Tibial nerve (tissue), 4 donors: Measurements from ENCODE around the gene SINHCAF. TPM values are rescaled to one million over a fixed set of nuclear protein-coding genes. Genes with fewer than 3 reads are reported as not detected.
"Not testable (repeated sequence)": the region's sequence is repeated elsewhere in the genome, so short reads cannot be mapped to it uniquely, and the experiment has no call there.

Experiments used
- DNase-seq, 2 donors: peaks; one replicate each; pipeline ENCODE4 v3.0.0-alpha.2; 2019; ENCODE audit warnings: low spot score in 2 of 2
- H3K27ac ChIP-seq, 4 donors: fragments of 200-600 bp; sonication (generic) in 3 of 4; one replicate each; pipeline ENCODE4 v1.5.1; 2017 to 2019; ENCODE audit warnings: mild to moderate bottlenecking in 1 of 4
- H3K27me3 ChIP-seq, 2 donors: fragments of 200-600 bp; sonication (generic) in 1 of 2; one replicate each; pipeline versions ENCODE4 v1.5.1 to v1.6.0; 2017 to 2019
- H3K36me3 ChIP-seq, 3 donors: fragments of 200-600 bp; sonication (generic); one replicate each; pipeline ENCODE4 v1.5.1; 2018 to 2019
- H3K4me1 ChIP-seq, 4 donors: fragments of 200-600 bp; sonication (generic) in 3 of 4; one replicate each; pipeline ENCODE4 v1.5.1; 2017 to 2019
- H3K4me3 ChIP-seq, 4 donors: fragments of 200-600 bp; sonication (generic) in 3 of 4; one replicate each; pipeline ENCODE4 v1.5.1; 2017 to 2019; ENCODE audit warnings: mild to moderate bottlenecking in 1 of 4, moderate library complexity in 1 of 4
- H3K9me3 ChIP-seq, 4 donors: fragments of 200-600 bp; sonication (generic) in 3 of 4; one replicate each; pipeline ENCODE4 v1.5.1; 2017 to 2019
- CTCF ChIP-seq, 5 experiments: fragments of 200-600 bp in 3 of 5; fragments of 450-650 bp in 2 of 5; sonication (generic) in 3 of 5; IDR thresholded peaks; one replicate each; pipeline ENCODE4 v1.5.1; 2016 to 2019; ENCODE audit warnings: antibody characterized with exemption in 5 of 5, mild to moderate bottlenecking in 3 of 5, moderate library complexity in 2 of 5
- EP300 ChIP-seq, 2 donors: sonication (generic); formaldehyde crosslinking; IDR thresholded peaks; one replicate each; pipeline ENCODE4 v1.6.1; 2017; ENCODE audit warnings: antibody characterized with exemption in 2 of 2, mild to moderate bottlenecking in 1 of 2
- POLR2A ChIP-seq, 2 donors: fragments of 450-650 bp; IDR thresholded peaks; one replicate each; pipeline ENCODE4 v1.6.1; 2017; ENCODE audit warnings: antibody characterized with exemption in 2 of 2, mild to moderate bottlenecking in 2 of 2, moderate library complexity in 2 of 2
- WGBS, 2 donors: methylation state at CpG; one replicate each; pipeline ENCODE4 v1.1.5; 2018; 5-methylcytosine and 5-hydroxymethylcytosine counted together
- total RNA-seq, 4 donors: library from RNA; depleted of rRNA; stranded (reverse); fragments of >200 nt; gene quantifications; one replicate each; pipeline ENCODE4 v1.1.0, GENCODE V29; 2016

The SINHCAF gene
- total RNA-seq, 4 donors from 2014 or later: 7.5 to 18.6 (median 10.5) TPM

DNA sequence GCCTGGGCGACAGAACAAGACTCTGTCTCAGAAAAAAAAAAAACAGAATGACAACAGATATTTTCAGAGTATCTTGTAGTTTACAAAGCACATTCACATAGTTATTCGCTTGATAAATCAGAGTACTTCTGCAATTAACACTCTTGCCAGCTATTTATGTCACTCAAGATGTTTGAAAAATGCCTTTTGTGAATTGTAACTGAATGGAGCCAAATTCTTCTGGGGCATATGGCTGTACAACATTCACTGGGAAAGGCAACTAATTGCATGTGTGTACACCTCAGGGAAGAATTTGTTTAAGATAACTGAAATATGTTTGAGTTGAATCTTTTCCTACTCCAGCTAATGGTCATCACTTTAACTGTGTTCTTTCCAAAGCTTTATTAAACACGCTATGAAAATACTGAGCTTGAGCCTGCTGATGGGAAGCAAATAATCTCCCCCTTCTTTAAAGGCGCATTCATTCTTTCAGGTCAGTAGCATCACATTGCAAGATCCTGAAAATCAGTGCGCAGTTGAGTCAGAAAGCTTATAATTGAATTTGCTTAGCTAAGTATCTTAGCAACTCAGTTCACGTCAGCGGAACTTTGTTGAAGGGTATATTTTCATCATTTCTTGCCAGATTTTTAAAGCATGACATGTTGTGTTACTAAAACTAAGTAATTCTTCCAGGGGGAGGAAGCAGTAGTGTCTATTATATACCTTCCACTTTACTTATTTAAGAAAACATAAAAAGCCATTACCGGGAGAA is 66.6 kb downstream of the SINHCAF start:
- 59 to 60% methylated on average over 8 of the region's 8 CpGs for WGBS, 2 donors
- DNase-seq: no peak
- no peak overlapping the region for H3K4me3 ChIP-seq
- TF ChIP-seq POLR2A (IDR thresholded peaks at IDR 0.05): no peak
- no peaks in the 10 kb centered on the region for H3K27me3 ChIP-seq
- H3K27ac ChIP-seq: no peak overlapping the region
- H3K36me3 ChIP-seq: no peaks in the 10 kb centered on the region
- H3K9me3 ChIP-seq: no peaks in the 10 kb centered on the region
- no peaks in the 10 kb centered on the region for H3K4me1 ChIP-seq

GRCh38 chr12:31257784-31258183 is 68.2 kb downstream of the SINHCAF start:
- H3K27ac ChIP-seq: no peak overlapping the region
- 76 to 78% methylated on average over 6 of the region's 6 CpGs for WGBS, 2 donors
- H3K27me3 ChIP-seq: no peaks in the 10 kb centered on the region
- H3K4me3 ChIP-seq: no peak overlapping the region
- TF ChIP-seq EP300 (IDR thresholded peaks at IDR 0.05): no peak
- no peaks in the 10 kb centered on the region for H3K4me1 ChIP-seq
- no peaks in the 10 kb centered on the region for H3K36me3 ChIP-seq
- DNase-seq: no peak
- no peaks in the 10 kb centered on the region for H3K9me3 ChIP-seq

- H3K4me3 ChIP-seq: peak overlapping the region in 1 of 4 donors; percentile 30
- not testable (repeated sequence) for H3K27me3 ChIP-seq, DNase-seq, H3K4me1 ChIP-seq, H3K36me3 ChIP-seq, H3K27ac ChIP-seq, H3K9me3 ChIP-seq
- peak in 1 of 5 experiments; percentile 34 for TF ChIP-seq CTCF (IDR thresholded peaks at IDR 0.05)
- WGBS, 2 donors: 71 to 77% methylated on average over 34 of the region's 34 CpGs
Observed at GRCh38 chr12:31251707-31252611, 74.0 kb downstream of the SINHCAF start.

GRCh38 chr12:31250179-31250578 is 75.8 kb downstream of the SINHCAF start:
- no peaks in the 10 kb centered on the region for H3K4me1 ChIP-seq
- DNase-seq: no peak
- no peaks in the 10 kb centered on the region for H3K36me3 ChIP-seq
- no peaks in the 10 kb centered on the region for H3K27me3 ChIP-seq
- no peak overlapping the region for H3K27ac ChIP-seq
- TF ChIP-seq CTCF (IDR thresholded peaks at IDR 0.05): no peak
- no peaks in the 10 kb centered on the region for H3K9me3 ChIP-seq
- no peak overlapping the region for H3K4me3 ChIP-seq
- 71 to 76% methylated on average over 6 of the region's 6 CpGs for WGBS, 2 donors

DNA sequence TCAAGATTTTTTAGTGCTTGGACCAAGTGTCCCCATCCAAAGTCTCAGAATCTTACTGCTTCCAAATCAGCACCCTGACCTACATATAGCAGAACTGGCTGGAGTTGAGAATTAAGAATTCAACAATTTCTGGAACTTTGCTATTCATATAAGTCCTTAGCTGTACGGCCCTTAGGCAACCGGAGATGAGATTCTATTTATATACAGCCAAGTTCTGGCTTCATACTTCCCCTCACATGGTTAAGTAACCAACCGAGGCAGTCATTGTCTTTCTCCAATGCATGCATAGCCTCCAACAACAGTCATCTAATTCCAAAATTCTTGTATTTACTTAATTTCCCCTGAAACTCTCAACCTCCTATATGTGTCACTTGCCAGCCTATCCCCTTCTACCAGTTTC is 76.6 kb downstream of the SINHCAF start:
- DNase-seq: no peak
- TF ChIP-seq POLR2A (IDR thresholded peaks at IDR 0.05) (no peak), EP300 (IDR thresholded peaks at IDR 0.05) (no peak), CTCF (IDR thresholded peaks at IDR 0.05) (no peak)
- H3K27me3 ChIP-seq: no peaks in the 10 kb centered on the region
- no peak overlapping the region for H3K27ac ChIP-seq
- no peaks in the 10 kb centered on the region for H3K9me3 ChIP-seq
- no peak overlapping the region for H3K4me3 ChIP-seq
- H3K36me3 ChIP-seq: no peaks in the 10 kb centered on the region
- H3K4me1 ChIP-seq: no peaks in the 10 kb centered on the region
- WGBS, 2 donors: 45 to 52% methylated on average over 3 of the region's 3 CpGs

- TF ChIP-seq POLR2A (IDR thresholded peaks at IDR 0.05) (no peak), EP300 (IDR thresholded peaks at IDR 0.05) (no peak), CTCF (IDR thresholded peaks at IDR 0.05) (no peak)
- H3K36me3 ChIP-seq: no peaks in the 10 kb centered on the region
- WGBS, 2 donors: 97 to 99% methylated on average over 2 of the region's 2 CpGs
- no peaks in the 10 kb centered on the region for H3K4me1 ChIP-seq
- no peak overlapping the region for H3K27ac ChIP-seq
- no peaks in the 10 kb centered on the region for H3K9me3 ChIP-seq
- no peaks in the 10 kb centered on the region for H3K27me3 ChIP-seq
- DNase-seq: no peak
- no peak overlapping the region for H3K4me3 ChIP-seq
Observed at GRCh38 chr12:31248815-31249214, 77.1 kb downstream of the SINHCAF start.
